Tibial nerve (tissue), 4 donors: ENCODE data around the gene ST8SIA5. TPM values are rescaled to one million over a fixed set of nuclear protein-coding genes. Genes with fewer than 3 reads are reported as not detected.

Experiments used
- DNase-seq, 2 donors: peaks; one replicate each; pipeline ENCODE4 v3.0.0-alpha.2; 2019; ENCODE audit warnings: low spot score in 2 of 2
- H3K27ac ChIP-seq, 4 donors: fragments of 200-600 bp; sonication (generic) in 3 of 4; one replicate each; pipeline ENCODE4 v1.5.1; 2017 to 2019; ENCODE audit warnings: mild to moderate bottlenecking in 1 of 4
- H3K27me3 ChIP-seq, 2 donors: fragments of 200-600 bp; sonication (generic) in 1 of 2; one replicate each; pipeline versions ENCODE4 v1.5.1 to v1.6.0; 2017 to 2019
- H3K36me3 ChIP-seq, 3 donors: fragments of 200-600 bp; sonication (generic); one replicate each; pipeline ENCODE4 v1.5.1; 2018 to 2019
- H3K4me1 ChIP-seq, 4 donors: fragments of 200-600 bp; sonication (generic) in 3 of 4; one replicate each; pipeline ENCODE4 v1.5.1; 2017 to 2019
- H3K4me3 ChIP-seq, 4 donors: fragments of 200-600 bp; sonication (generic) in 3 of 4; one replicate each; pipeline ENCODE4 v1.5.1; 2017 to 2019; ENCODE audit warnings: mild to moderate bottlenecking in 1 of 4, moderate library complexity in 1 of 4
- H3K9me3 ChIP-seq, 4 donors: fragments of 200-600 bp; sonication (generic) in 3 of 4; one replicate each; pipeline ENCODE4 v1.5.1; 2017 to 2019
- EP300 ChIP-seq, 2 donors: sonication (generic); formaldehyde crosslinking; IDR thresholded peaks; one replicate each; pipeline ENCODE4 v1.6.1; 2017; ENCODE audit warnings: antibody characterized with exemption in 2 of 2, mild to moderate bottlenecking in 1 of 2
- POLR2A ChIP-seq, 2 donors: fragments of 450-650 bp; IDR thresholded peaks; one replicate each; pipeline ENCODE4 v1.6.1; 2017; ENCODE audit warnings: antibody characterized with exemption in 2 of 2, mild to moderate bottlenecking in 2 of 2, moderate library complexity in 2 of 2
- WGBS, 2 donors: methylation state at CpG; one replicate each; pipeline ENCODE4 v1.1.5; 2018; 5-methylcytosine and 5-hydroxymethylcytosine counted together
- total RNA-seq, 4 donors: library from RNA; depleted of rRNA; stranded (reverse); fragments of >200 nt; gene quantifications; one replicate each; pipeline ENCODE4 v1.1.0, GENCODE V29; 2016
- TF ChIP-seq, protein P1 (sequence below), 5 experiments: fragments of 200-600 bp in 3 of 5; fragments of 450-650 bp in 2 of 5; sonication (generic) in 3 of 5; IDR thresholded peaks; one replicate each; pipeline ENCODE4 v1.5.1; 2016 to 2019; ENCODE audit warnings: antibody characterized with exemption in 5 of 5, mild to moderate bottlenecking in 3 of 5, moderate library complexity in 2 of 5

Gene ST8SIA5
- total RNA-seq, 4 donors from 2014 or later, result not detected

DNA sequence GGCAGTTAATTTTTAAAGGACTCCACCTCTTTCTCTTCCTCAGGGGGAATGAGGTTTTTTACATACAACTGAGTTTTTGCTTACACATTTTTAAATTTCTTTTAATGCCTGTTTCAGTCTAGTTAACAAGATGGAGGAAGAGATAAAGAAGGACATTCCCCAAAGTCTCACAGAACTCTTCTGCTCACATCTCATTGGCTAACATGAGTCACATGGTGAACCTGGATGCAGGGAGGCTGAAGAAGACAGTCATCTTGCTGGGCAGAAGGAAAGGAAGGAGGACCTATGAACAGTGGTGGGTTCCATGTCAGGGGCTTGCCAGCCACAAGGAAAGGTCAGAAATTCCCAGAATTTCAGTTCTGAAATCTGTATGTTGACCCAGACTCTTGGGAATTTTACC, 10.4 kb upstream of the ST8SIA5 start:
- no peaks in the 10 kb centered on the region for H3K36me3 ChIP-seq
- H3K27me3 ChIP-seq, result no peaks in the 10 kb centered on the region
- no peaks in the 10 kb centered on the region for H3K9me3 ChIP-seq
- no peak overlapping the region for H3K27ac ChIP-seq
- no peaks in the 10 kb centered on the region for H3K4me1 ChIP-seq
- DNase-seq, result no peak
- H3K4me3 ChIP-seq, result no peak overlapping the region
- TF ChIP-seq POLR2A (IDR thresholded peaks at IDR 0.05) (no peak), EP300 (IDR thresholded peaks at IDR 0.05) (no peak)
- TF ChIP-seq, protein P1, sequence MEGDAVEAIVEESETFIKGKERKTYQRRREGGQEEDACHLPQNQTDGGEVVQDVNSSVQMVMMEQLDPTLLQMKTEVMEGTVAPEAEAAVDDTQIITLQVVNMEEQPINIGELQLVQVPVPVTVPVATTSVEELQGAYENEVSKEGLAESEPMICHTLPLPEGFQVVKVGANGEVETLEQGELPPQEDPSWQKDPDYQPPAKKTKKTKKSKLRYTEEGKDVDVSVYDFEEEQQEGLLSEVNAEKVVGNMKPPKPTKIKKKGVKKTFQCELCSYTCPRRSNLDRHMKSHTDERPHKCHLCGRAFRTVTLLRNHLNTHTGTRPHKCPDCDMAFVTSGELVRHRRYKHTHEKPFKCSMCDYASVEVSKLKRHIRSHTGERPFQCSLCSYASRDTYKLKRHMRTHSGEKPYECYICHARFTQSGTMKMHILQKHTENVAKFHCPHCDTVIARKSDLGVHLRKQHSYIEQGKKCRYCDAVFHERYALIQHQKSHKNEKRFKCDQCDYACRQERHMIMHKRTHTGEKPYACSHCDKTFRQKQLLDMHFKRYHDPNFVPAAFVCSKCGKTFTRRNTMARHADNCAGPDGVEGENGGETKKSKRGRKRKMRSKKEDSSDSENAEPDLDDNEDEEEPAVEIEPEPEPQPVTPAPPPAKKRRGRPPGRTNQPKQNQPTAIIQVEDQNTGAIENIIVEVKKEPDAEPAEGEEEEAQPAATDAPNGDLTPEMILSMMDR (IDR thresholded peaks at IDR 0.05), result no peak

DNA sequence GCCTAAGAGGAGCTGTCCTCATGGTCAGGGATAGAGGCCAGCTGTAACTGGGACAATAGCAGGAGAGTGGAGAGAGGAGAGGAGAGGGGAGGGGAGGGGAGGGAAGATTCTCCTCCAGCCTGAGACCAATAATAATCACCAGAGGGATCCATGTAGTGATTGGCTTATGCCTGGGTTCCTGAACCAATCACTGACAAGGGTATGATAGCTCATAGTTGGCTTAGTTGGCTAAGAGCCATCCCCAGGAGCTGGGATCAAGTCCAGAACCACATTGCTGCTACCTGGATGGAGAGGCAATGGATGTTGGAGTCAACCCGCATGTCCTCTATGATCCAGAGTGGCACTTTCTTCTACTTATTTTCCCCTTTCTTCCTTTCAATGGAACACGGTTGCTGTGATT, 7.7 kb upstream of the ST8SIA5 start:
- no peaks in the 10 kb centered on the region for H3K4me1 ChIP-seq
- peaks cover 0 to 5% of the 10 kb centered on the region in 2 donors for H3K27me3 ChIP-seq
- H3K36me3 ChIP-seq, result no peaks in the 10 kb centered on the region
- no peaks in the 10 kb centered on the region for H3K9me3 ChIP-seq
- DNase-seq, result no peak
- TF ChIP-seq POLR2A (IDR thresholded peaks at IDR 0.05), result no peak
- TF ChIP-seq EP300 (IDR thresholded peaks at IDR 0.05), result no peak
- TF ChIP-seq, protein P1 (IDR thresholded peaks at IDR 0.05), result no peak
- no peak overlapping the region for H3K4me3 ChIP-seq
- 85 to 89% methylated on average over 2 of the region's 2 CpGs for WGBS, 2 donors
- no peak overlapping the region for H3K27ac ChIP-seq

DNA sequence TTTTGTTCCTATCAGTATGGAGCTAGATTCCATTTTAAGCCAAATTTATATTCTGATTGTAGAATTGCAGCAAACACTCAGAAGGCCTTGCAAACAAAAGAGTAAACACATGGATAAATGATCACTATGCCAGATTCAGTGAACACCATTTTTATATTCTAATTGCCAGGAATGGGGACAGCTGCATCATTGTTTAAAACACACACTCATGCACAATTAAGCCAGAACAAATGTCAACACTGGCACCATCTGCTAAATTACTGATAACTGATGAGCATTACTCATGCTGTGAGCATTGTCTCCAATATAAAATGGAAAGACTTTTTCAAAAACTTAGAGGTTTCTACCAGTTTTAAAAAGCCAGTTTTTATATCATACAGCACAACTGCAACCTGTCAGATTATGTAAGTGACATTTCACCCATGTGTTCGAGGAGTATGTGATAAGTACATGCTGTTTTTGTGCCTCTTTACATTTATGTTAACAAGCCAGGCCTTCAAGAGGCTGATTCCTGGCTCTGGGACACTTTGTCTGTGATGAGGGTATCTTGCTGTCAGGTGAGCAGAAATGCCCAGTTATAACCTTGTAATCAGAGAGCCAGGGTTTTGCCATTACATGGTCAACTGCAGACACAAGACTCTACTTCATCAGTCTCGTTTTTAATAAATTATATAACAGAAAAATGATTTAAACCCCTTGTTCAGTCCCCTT, 4.4 kb upstream of the ST8SIA5 start:
- Histone ChIP-seq H3K27me3 (peaks cover 0 to 36% of the 10 kb centered on the region in 2 donors), H3K27ac (no peak overlapping the region), H3K4me1 (peaks cover 0 to 20% (median 3%) of the 10 kb centered on the region in 4 donors), H3K9me3 (no peaks in the 10 kb centered on the region), H3K36me3 (no peaks in the 10 kb centered on the region), H3K4me3 (no peak overlapping the region)
- DNase-seq, result no peak
- 59 to 74% methylated on average over 2 of the region's 2 CpGs for WGBS, 2 donors
- TF ChIP-seq POLR2A (IDR thresholded peaks at IDR 0.05), result no peak
- no peak for TF ChIP-seq EP300 (IDR thresholded peaks at IDR 0.05)
- TF ChIP-seq, protein P1 (IDR thresholded peaks at IDR 0.05), result no peak

DNA sequence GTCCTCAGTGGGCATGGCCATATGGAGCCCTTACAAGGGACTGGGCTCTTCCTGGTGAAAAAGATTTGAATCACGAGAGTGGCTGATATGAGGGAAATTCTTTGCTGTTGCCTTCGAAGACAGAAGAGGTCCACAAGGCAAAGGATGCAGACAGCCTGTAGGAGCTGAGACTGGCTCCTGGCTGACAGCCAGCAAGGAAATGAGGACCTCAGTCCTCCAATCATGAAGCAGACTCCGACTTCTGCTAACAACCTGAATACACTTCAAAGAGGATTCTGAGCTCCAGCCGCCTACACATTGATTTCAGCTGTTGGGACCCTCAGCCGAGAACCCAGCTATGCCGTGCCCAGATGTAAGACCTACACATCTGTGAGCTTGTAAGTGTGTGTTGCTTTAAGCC, 3.0 kb upstream of the ST8SIA5 start:
- no peaks in the 10 kb centered on the region for H3K36me3 ChIP-seq
- DNase-seq, result no peak
- H3K4me3 ChIP-seq, result no peak overlapping the region
- TF ChIP-seq POLR2A (IDR thresholded peaks at IDR 0.05) (no peak), EP300 (IDR thresholded peaks at IDR 0.05) (no peak)
- TF ChIP-seq, protein P1 (IDR thresholded peaks at IDR 0.05), result no peak
- no peaks in the 10 kb centered on the region for H3K9me3 ChIP-seq
- H3K4me1 ChIP-seq, result peaks cover 0 to 30% (median 3%) of the 10 kb centered on the region in 4 donors
- no peak overlapping the region for H3K27ac ChIP-seq
- WGBS, 2 donors, result 39 to 44% methylated on average over 6 of the region's 6 CpGs
- peaks cover 0 to 50% of the 10 kb centered on the region in 2 donors for H3K27me3 ChIP-seq

DNA sequence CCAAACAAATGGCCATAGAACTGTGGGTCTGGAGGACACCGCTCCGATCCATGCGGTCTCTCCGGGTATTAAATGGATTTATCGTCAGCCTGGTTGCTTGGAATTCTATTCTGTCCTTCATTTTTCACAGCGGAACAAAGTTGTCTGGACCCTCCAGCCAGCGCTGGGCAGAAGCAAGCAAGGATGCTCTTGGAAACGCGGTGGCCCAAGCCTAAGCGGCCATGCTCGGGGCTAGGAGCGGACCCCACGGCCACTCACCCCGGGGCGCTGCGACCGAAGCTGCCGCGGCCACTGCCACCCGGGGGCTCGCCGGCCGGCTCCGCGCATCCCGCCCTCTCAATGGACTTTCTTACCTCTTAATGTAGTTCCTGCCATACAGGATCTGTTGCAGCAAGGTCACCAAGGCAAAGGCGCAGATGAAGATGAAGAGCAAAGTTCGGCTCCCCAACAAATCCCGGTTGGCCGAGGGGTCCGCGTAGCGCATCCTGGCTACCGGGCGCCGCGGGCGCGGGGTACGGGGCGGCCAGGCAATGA, 761 bp downstream of the ST8SIA5 start:
- WGBS, 2 donors, result 4% methylated on average over 19 to 34 of the region's 41 CpGs
- TF ChIP-seq, protein P1 (IDR thresholded peaks at IDR 0.05), result no peak
- TF ChIP-seq POLR2A (IDR thresholded peaks at IDR 0.05), result no peak
- TF ChIP-seq EP300 (IDR thresholded peaks at IDR 0.05), result no peak
- DNase-seq, result no peak
- no peaks in the 10 kb centered on the region for H3K36me3 ChIP-seq
- no peak overlapping the region for H3K27ac ChIP-seq
- H3K4me1 ChIP-seq, result peaks cover 0 to 30% (median 3%) of the 10 kb centered on the region in 4 donors
- H3K9me3 ChIP-seq, result no peaks in the 10 kb centered on the region
- H3K4me3 ChIP-seq, result peak overlapping the region in 1 of 4 donors; percentile 27
- H3K27me3 ChIP-seq, result peaks cover 0 to 61% of the 10 kb centered on the region in 2 donors
